Chondrocyte (in vitro differentiated cells): Measurements from ENCODE around the gene CAST. TPM values are rescaled to one million over a fixed set of nuclear protein-coding genes. Genes with fewer than 3 reads are reported as not detected.

ENCODE experiments used
- DNase-seq: peaks from one replicate; pipeline ENCODE4 v3.0.0; 2021; ENCODE audit warnings: mixed read lengths, low spot score
- H3K27ac Mint-ChIP-seq: one replicate; pipeline ENCODE4 v1.8.0; 2021; ENCODE audit warnings: mild to moderate bottlenecking, moderate library complexity, mixed read lengths; ENCODE audit not compliant: unreplicated experiment
- H3K27me3 Mint-ChIP-seq: 2 replicates; pipeline ENCODE4 v1.8.0; 2021; ENCODE audit warnings: low read depth, mixed read lengths
- H3K36me3 Mint-ChIP-seq: 2 replicates; pipeline ENCODE4 v1.8.0; 2021; ENCODE audit warnings: low read depth, mixed read lengths
- H3K4me1 Mint-ChIP-seq: 2 replicates; pipeline ENCODE4 v1.8.0; 2021; ENCODE audit warnings: low read depth, mild to moderate bottlenecking, mixed read lengths
- H3K4me3 Mint-ChIP-seq: one replicate; pipeline ENCODE4 v1.8.0; 2021; ENCODE audit warnings: mild to moderate bottlenecking, moderate library complexity, mixed read lengths; ENCODE audit not compliant: unreplicated experiment
- H3K9me3 Mint-ChIP-seq: 2 replicates; pipeline ENCODE4 v1.8.0; 2021; ENCODE audit warnings: low read depth, mixed read lengths
- CTCF ChIP-seq: fragments of 200-600 bp; sonication (generic); IDR thresholded peaks from 2 replicates; pipeline ENCODE4 v1.5.0; 2021; ENCODE audit warnings: antibody characterized with exemption, mild to moderate bottlenecking, moderate library complexity
- total RNA-seq: library from RNA; stranded (reverse); gene quantifications from 3 replicates; pipeline ENCODE4 v1.2.1, GENCODE V29; 2021

The CAST gene
- total RNA-seq, 1 donor from 2014 or later: 131 TPM

GRCh38 chr5:96636594-96636993, 25.6 kb upstream of the CAST start:
- no peak for TF ChIP-seq CTCF
- Mint-ChIP-seq H3K27ac (no peak overlapping the region), H3K36me3 (no peaks in the 10 kb centered on the region), H3K9me3 (no peaks in the 10 kb centered on the region), H3K4me1 (peaks cover 7% of the 10 kb centered on the region), H3K27me3 (peaks cover 2% of the 10 kb centered on the region), H3K4me3 (no peak overlapping the region)
- DNase-seq: no peak

GRCh38 chr5:96637196-96637595, 25.0 kb upstream of the CAST start:
- H3K4me3 Mint-ChIP-seq: no peak overlapping the region
- peaks cover 2% of the 10 kb centered on the region for H3K27me3 Mint-ChIP-seq
- H3K36me3 Mint-ChIP-seq: no peaks in the 10 kb centered on the region
- no peak for DNase-seq
- peaks cover 7% of the 10 kb centered on the region for H3K4me1 Mint-ChIP-seq
- H3K9me3 Mint-ChIP-seq: no peaks in the 10 kb centered on the region
- H3K27ac Mint-ChIP-seq: no peak overlapping the region
- no peak for TF ChIP-seq CTCF

GRCh38 chr5:96638561-96638960, 23.6 kb upstream of the CAST start:
- Mint-ChIP-seq H3K27me3 (peaks cover 2% of the 10 kb centered on the region), H3K4me1 (peaks cover 7% of the 10 kb centered on the region), H3K27ac (no peak overlapping the region), H3K4me3 (no peak overlapping the region), H3K9me3 (no peaks in the 10 kb centered on the region), H3K36me3 (no peaks in the 10 kb centered on the region)
- TF ChIP-seq CTCF: no peak
- DNase-seq: no peak

- H3K4me1 Mint-ChIP-seq: peaks cover 7% of the 10 kb centered on the region
- H3K27me3 Mint-ChIP-seq: peaks cover 2% of the 10 kb centered on the region
These were observed 21.5 kb upstream of the CAST start for GRCh38 chr5:96640696-96641095.

GRCh38 chr5:96641368-96642280, 20.6 kb upstream of the CAST start:
- H3K27ac Mint-ChIP-seq: no peak overlapping the region
- no peak for DNase-seq
- H3K9me3 Mint-ChIP-seq: no peaks in the 10 kb centered on the region
- peaks cover 2% of the 10 kb centered on the region for H3K27me3 Mint-ChIP-seq
- no peak overlapping the region for H3K4me3 Mint-ChIP-seq
- no peaks in the 10 kb centered on the region for H3K36me3 Mint-ChIP-seq
- no peak for TF ChIP-seq CTCF
- H3K4me1 Mint-ChIP-seq: peaks cover 7% of the 10 kb centered on the region

More at GRCh38 chr5:96640696-96641095, 21.5 kb upstream of the CAST start:
- no peaks in the 10 kb centered on the region for H3K36me3 Mint-ChIP-seq
- no peak for TF ChIP-seq CTCF
- H3K4me3 Mint-ChIP-seq: no peak overlapping the region
- DNase-seq: no peak
- no peak overlapping the region for H3K27ac Mint-ChIP-seq
- H3K9me3 Mint-ChIP-seq: no peaks in the 10 kb centered on the region
